Purkinje cell (primary cell): ENCODE data around the gene SLMAP. TPM values are rescaled to one million over a fixed set of nuclear protein-coding genes. Genes with fewer than 3 reads are reported as not detected.

ENCODE experiments used
- polyA plus RNA-seq: library from polyadenylated mRNA; unstranded; fragments of >200 nt; fragmentation: Nextera tagmentation; gene quantifications from 2 replicates; pipeline ENCODE4 v1.2.1, GENCODE V29; 2014

Gene SLMAP
- polyA plus RNA-seq, result 32.1 and 32.2 TPM in 2 replicates

DNA sequence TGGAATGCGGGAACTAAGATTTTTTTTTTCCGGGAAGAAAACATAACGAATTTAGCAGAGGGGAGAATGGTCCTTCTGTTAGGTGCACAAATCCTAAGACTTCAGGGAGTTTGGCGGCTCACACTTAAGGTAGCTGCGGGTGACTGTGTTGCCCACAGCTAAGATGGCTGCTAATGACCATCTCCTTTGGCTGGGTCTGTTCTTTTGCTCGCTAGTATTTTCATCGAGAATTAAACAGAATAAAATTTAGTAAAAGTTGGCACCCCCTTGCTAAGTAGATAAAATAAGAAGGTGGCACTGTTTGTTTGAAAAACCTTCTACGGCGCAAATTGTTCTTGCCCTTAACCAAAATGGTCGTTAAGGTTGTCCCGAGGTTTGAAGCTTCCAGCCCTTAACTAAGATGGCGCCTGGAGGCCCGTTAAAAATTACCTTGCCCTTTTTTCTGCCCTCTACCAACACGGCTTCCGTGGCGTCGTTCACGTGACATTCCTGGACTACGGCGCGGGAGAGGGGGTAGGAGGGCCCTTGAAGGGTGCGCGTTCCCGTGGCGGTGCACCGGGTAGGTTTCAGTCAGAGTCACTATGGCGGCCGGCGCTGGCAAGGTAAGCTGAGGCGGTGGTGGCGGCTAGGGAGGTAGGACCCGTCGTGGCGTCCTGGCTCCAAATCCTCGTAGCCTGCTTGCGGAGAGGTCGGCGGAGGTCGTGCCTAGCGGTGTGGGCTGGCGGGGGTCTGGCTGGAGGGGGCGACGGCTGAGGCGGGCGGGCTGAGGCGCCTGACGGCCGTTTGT is at the start of gene SLMAP:
SLMAP (plus strand) TSS at position 569 of the 787 bp plus-strand sequence. CDS start 1,343 bp downstream, outside the sequence.

Other genes with a start within 250 kb of the SLMAP start
- 0.77 TPM in 1 of 2 replicates, not detected in the other for gene DNAH12, start 212.0 kb upstream of the SLMAP start, polyA plus RNA-seq
- 4.4 and 6.7 TPM in 2 replicates for gene PDE12, start 200.0 kb upstream of the SLMAP start, polyA plus RNA-seq
- gene ARF4, start 159.0 kb upstream of the SLMAP start, polyA plus RNA-seq, result 135 and 159 TPM in 2 replicates
- gene DENND6A, start 63.2 kb upstream of the SLMAP start, polyA plus RNA-seq, result 3.2 and 6.3 TPM in 2 replicates